GM19468 (cell line): ENCODE data around the gene TCF12.
"Not testable (repeated sequence)": the region's sequence is repeated elsewhere in the genome, so short reads cannot be mapped to it uniquely, and the experiment has no call there.

Source experiments
- ATAC-seq: cut with Tn5 transposase; IDR thresholded peaks from one replicate; pipeline ENCODE4 v1.9.1; 2021; ENCODE audit warnings: mild to moderate bottlenecking, moderate library complexity, moderate number of reproducible peaks; ENCODE audit not compliant: unreplicated experiment; ENCODE audit errors: extremely low read depth

Gene TCF12

GRCh38 chr15:56913670-56914069, 4.8 kb upstream of the TCF12 start:
- no peak for ATAC-seq

GRCh38 chr15:56915888-56916287, 2.6 kb upstream of the TCF12 start:
- no peak for ATAC-seq

- ATAC-seq, result no peak
Observed at GRCh38 chr15:56916825-56917477, 1.5 kb upstream of the TCF12 start.

GRCh38 chr15:56917652-56918045, 795 bp upstream of the TCF12 start:
- ATAC-seq, result no peak

GRCh38 chr15:56919031-56919608, 676 bp downstream of the TCF12 start:
- no peak for ATAC-seq

GRCh38 chr15:56919609-56920366, 1.3 kb downstream of the TCF12 start:
- no peak for ATAC-seq

- no peak for ATAC-seq
Observed at GRCh38 chr15:56920367-56920627, 1.9 kb downstream of the TCF12 start.

- ATAC-seq, result no peak
Observed at GRCh38 chr15:56923174-56923591, 4.7 kb downstream of the TCF12 start.

GRCh38 chr15:56927816-56928215, 9.4 kb downstream of the TCF12 start:
- ATAC-seq, result no peak

GRCh38 chr15:56929399-56929798, 11.0 kb downstream of the TCF12 start:
- ATAC-seq, result no peak

- ATAC-seq, result no peak
Observed at GRCh38 chr15:56929933-56930332, 11.5 kb downstream of the TCF12 start.

- ATAC-seq, result no peak
Observed at GRCh38 chr15:56930669-56931313, 12.3 kb downstream of the TCF12 start.

- ATAC-seq, result no peak
Observed at GRCh38 chr15:56931639-56932508, 13.4 kb downstream of the TCF12 start.

- not testable (repeated sequence) for ATAC-seq
Observed at GRCh38 chr15:56932509-56932868, 14.0 kb downstream of the TCF12 start.

- ATAC-seq, result no peak
Observed at GRCh38 chr15:56933410-56933809, 15.0 kb downstream of the TCF12 start.

GRCh38 chr15:56933811-56934210, 15.4 kb downstream of the TCF12 start:
- ATAC-seq, result no peak

- ATAC-seq, result no peak
Observed at GRCh38 chr15:56934269-56934668, 15.8 kb downstream of the TCF12 start.

GRCh38 chr15:56936929-56937328, 18.5 kb downstream of the TCF12 start:
- no peak for ATAC-seq

GRCh38 chr15:56939257-56939656, 20.8 kb downstream of the TCF12 start:
- no peak for ATAC-seq

GRCh38 chr15:56940388-56940787, 21.9 kb downstream of the TCF12 start:
- ATAC-seq, result no peak
